MM.1S (cell line): Measurements from ENCODE around the gene MUC4.

ENCODE experiments used
- DNase-seq: peaks from one replicate; pipeline ENCODE4 v3.0.0-alpha.2; 2015
- H2AFZ ChIP-seq: fragments of 300-600 bp; sonication (generic); 2 replicates; pipeline ENCODE4 v1.6.0; 2016; ENCODE audit warnings: antibody characterized with exemption, low read length
- H3F3A ChIP-seq: fragments of 300-600 bp; sonication (generic); 2 replicates; pipeline ENCODE4 v1.6.1; 2016; ENCODE audit warnings: mild to moderate bottlenecking, antibody characterized with exemption, low read length, moderate library complexity, mixed read lengths; ENCODE audit not compliant: insufficient read depth
- H3K27ac ChIP-seq: fragments of 300-600 bp; sonication (generic); 2 replicates; pipeline ENCODE4 v1.5.1; 2016; ENCODE audit warnings: mild to moderate bottlenecking, low read length
- H3K27me3 ChIP-seq: fragments of 300-600 bp; sonication (generic); replicated peaks from 2 replicates; pipeline ENCODE4 v1.6.0; 2016; ENCODE audit warnings: low read length; ENCODE audit not compliant: insufficient read depth
- H3K36me3 ChIP-seq: fragments of 300-600 bp; sonication (generic); replicated peaks from 2 replicates; pipeline ENCODE4 v1.6.1; 2016; ENCODE audit warnings: mild to moderate bottlenecking, low read length, mixed read lengths; ENCODE audit not compliant: insufficient read depth
- H3K4me1 ChIP-seq: fragments of 300-600 bp; sonication (generic); 2 replicates; pipeline ENCODE4 v1.6.1; 2016; ENCODE audit warnings: low read length, mixed read lengths
- H3K4me2 ChIP-seq: fragments of 300-600 bp; sonication (generic); 2 replicates; pipeline ENCODE4 v1.6.0; 2016; ENCODE audit warnings: low read depth, low read length
- H3K4me3 ChIP-seq: fragments of 300-600 bp; sonication (generic); 2 replicates; pipeline ENCODE4 v1.5.1; 2016; ENCODE audit warnings: low read length, mixed read lengths
- H3K79me2 ChIP-seq: fragments of 300-600 bp; sonication (generic); 2 replicates; pipeline ENCODE4 v1.6.1; 2016; ENCODE audit warnings: mixed run types, low read length, mixed read lengths
- H3K9ac ChIP-seq: fragments of 300-600 bp; sonication (generic); 2 replicates; pipeline ENCODE4 v1.6.1; 2016; ENCODE audit warnings: low read length, mixed read lengths
- H3K9me2 ChIP-seq: fragments of 300-600 bp; sonication (generic); replicated peaks from 2 replicates; pipeline ENCODE4 v1.6.1; 2016; ENCODE audit warnings: mild to moderate bottlenecking, low read length, mixed read lengths; ENCODE audit not compliant: insufficient read depth
- H3K9me3 ChIP-seq: fragments of 300-600 bp; sonication (generic); replicated peaks from 2 replicates; pipeline ENCODE4 v1.6.1; 2016; ENCODE audit warnings: mild to moderate bottlenecking, low read length, mixed read lengths; ENCODE audit not compliant: insufficient read depth
- H4K20me1 ChIP-seq: fragments of 300-600 bp; sonication (generic); 2 replicates; pipeline ENCODE4 v1.6.1; 2016; ENCODE audit warnings: mild to moderate bottlenecking, low read length, moderate library complexity, mixed read lengths; ENCODE audit not compliant: insufficient read depth
- CTCF ChIP-seq: fragments of 300-600 bp; sonication (generic); IDR thresholded peaks from 2 replicates; pipeline ENCODE4 v1.5.1; 2016; ENCODE audit warnings: antibody characterized with exemption, low read length, mixed read lengths
- EZH2 ChIP-seq: fragments of 300-600 bp; sonication (generic); optimal IDR thresholded peaks from 2 replicates; pipeline ENCODE3; 2017; ENCODE audit warnings: low read depth, mild to moderate bottlenecking, antibody characterized with exemption, low read length, mixed read lengths
- EZH2phosphoT487 ChIP-seq: fragments of 300-600 bp; sonication (generic); IDR thresholded peaks from 2 replicates; pipeline ENCODE4 v1.6.1; 2018; ENCODE audit warnings: antibody characterized with exemption, low read length

MUC4 gene

GRCh38 chr3:195813916-195814640, 2.3 kb upstream of the MUC4 start:
- no peak overlapping the region for H3K4me3 ChIP-seq
- H3K36me3 ChIP-seq = no peaks in the 10 kb centered on the region
- no peak overlapping the region for H3K9ac ChIP-seq
- H2AFZ ChIP-seq = no peak overlapping the region
- DNase-seq = no peak
- H3F3A ChIP-seq = no peaks in the 10 kb centered on the region
- H3K4me2 ChIP-seq = no peak overlapping the region
- no peak overlapping the region for H3K27ac ChIP-seq
- no peaks in the 10 kb centered on the region for H3K4me1 ChIP-seq
- no peaks in the 10 kb centered on the region for H3K9me2 ChIP-seq
- TF ChIP-seq CTCF = no peak
- no peak for TF ChIP-seq EZH2
- TF ChIP-seq EZH2phosphoT487 = no peak
- no peaks in the 10 kb centered on the region for H3K9me3 ChIP-seq
- H4K20me1 ChIP-seq = no peaks in the 10 kb centered on the region
- peaks cover 86% of the 10 kb centered on the region for H3K27me3 ChIP-seq
- H3K79me2 ChIP-seq = no peaks in the 10 kb centered on the region

GRCh38 chr3:195812366-195812765, 637 bp upstream of the MUC4 start:
- Histone ChIP-seq H3K9me3 (no peaks in the 10 kb centered on the region), H3K27me3 (peaks cover 87% of the 10 kb centered on the region), H2AFZ (no peak overlapping the region), H3K27ac (no peak overlapping the region), H3K4me1 (no peaks in the 10 kb centered on the region), H3K4me2 (no peak overlapping the region), H3K79me2 (no peaks in the 10 kb centered on the region), H3K36me3 (no peaks in the 10 kb centered on the region), H4K20me1 (no peaks in the 10 kb centered on the region), H3F3A (no peaks in the 10 kb centered on the region), H3K9me2 (no peaks in the 10 kb centered on the region), H3K4me3 (no peak overlapping the region), H3K9ac (no peak overlapping the region)
- DNase-seq = no peak
- TF ChIP-seq EZH2 (no peak), EZH2phosphoT487 (no peak), CTCF (no peak)

GRCh38 chr3:195810455-195810845, 1.3 kb downstream of the MUC4 start:
- Histone ChIP-seq H3K36me3 (no peaks in the 10 kb centered on the region), H2AFZ (no peak overlapping the region), H3K4me3 (no peak overlapping the region), H3K79me2 (no peaks in the 10 kb centered on the region), H4K20me1 (no peaks in the 10 kb centered on the region), H3K9ac (no peak overlapping the region), H3K4me1 (no peaks in the 10 kb centered on the region), H3K27ac (no peak overlapping the region), H3K9me2 (no peaks in the 10 kb centered on the region), H3K27me3 (peaks cover 93% of the 10 kb centered on the region), H3K9me3 (no peaks in the 10 kb centered on the region), H3F3A (no peaks in the 10 kb centered on the region), H3K4me2 (no peak overlapping the region)
- TF ChIP-seq EZH2 (peak; percentile 92), EZH2phosphoT487 (no peak)
- no peak for DNase-seq

- Histone ChIP-seq H3K36me3 (no peaks in the 10 kb centered on the region), H3K4me1 (no peaks in the 10 kb centered on the region), H3K9me3 (no peaks in the 10 kb centered on the region), H3K79me2 (no peaks in the 10 kb centered on the region), H3K27ac (no peak overlapping the region), H2AFZ (no peak overlapping the region), H3K27me3 (peaks cover 93% of the 10 kb centered on the region), H3K4me3 (no peak overlapping the region), H3F3A (no peaks in the 10 kb centered on the region), H3K9me2 (no peaks in the 10 kb centered on the region), H3K9ac (no peak overlapping the region), H4K20me1 (no peaks in the 10 kb centered on the region), H3K4me2 (no peak overlapping the region)
- no peak for DNase-seq
- TF ChIP-seq EZH2phosphoT487 (no peak), EZH2 (no peak), CTCF (no peak)
These were observed 1.8 kb downstream of the MUC4 start for GRCh38 chr3:195809796-195810454.
